WTC11 (cell line): Measurements from ENCODE around the gene MANBA. TPM values are rescaled to one million over a fixed set of nuclear protein-coding genes. Genes with fewer than 3 reads are reported as not detected.

Experiments used
- ATAC-seq: fragments of 200-7000 bp; cut with Tn5 transposase; 2 replicates; pipeline ENCODE4 v1.10.0; 2021; ENCODE audit warnings: mild to moderate bottlenecking, moderate library complexity
- CTCF ChIA-PET: fragments of 300-600 bp; sonication (Branson Sonifier 250); formaldehyde crosslinking; loops from one replicate; lab custom pipeline; 2021; ENCODE audit warnings: antibody characterized with exemption; lab: Charles Lee
- POLR2A ChIA-PET: fragments of 350-600 bp; sonication (Branson Sonifier 250); formaldehyde crosslinking; loops from one replicate; lab custom pipeline; 2021; ENCODE audit warnings: antibody characterized with exemption; lab: Charles Lee
- DNase-seq: peaks from one replicate; pipeline ENCODE4 v3.0.0; 2021; ENCODE audit warnings: low spot score
- H3K27ac Mint-ChIP-seq: 2 replicates; pipeline ENCODE4 v1.8.0; 2021; ENCODE audit warnings: mixed read lengths
- H3K27me3 Mint-ChIP-seq: 2 replicates; pipeline ENCODE4 v1.8.0; 2021; ENCODE audit warnings: low read depth, mild to moderate bottlenecking, moderate library complexity, mixed read lengths
- H3K36me3 Mint-ChIP-seq: 2 replicates; pipeline ENCODE4 v1.8.0; 2021; ENCODE audit warnings: mixed read lengths
- H3K4me1 Mint-ChIP-seq: 2 replicates; pipeline ENCODE4 v1.8.0; 2022; ENCODE audit warnings: mixed read lengths
- H3K4me3 Mint-ChIP-seq: 2 replicates; pipeline ENCODE4 v1.8.0; 2021; ENCODE audit warnings: mild to moderate bottlenecking, moderate library complexity, mixed read lengths
- H3K9me3 Mint-ChIP-seq: 2 replicates; pipeline ENCODE4 v1.8.0; 2021; ENCODE audit warnings: mixed read lengths
- ELF4 ChIP-seq: sonication (generic); formaldehyde crosslinking; IDR thresholded peaks from 2 replicates; pipeline ENCODE4 v1.8.1; 2022; ENCODE audit warnings: low read depth, mild to moderate bottlenecking, moderate library complexity, missing genetic modification reagents
- FOXJ3 ChIP-seq: sonication (generic); formaldehyde crosslinking; IDR thresholded peaks from 2 replicates; pipeline ENCODE4 v1.9.0; 2021; ENCODE audit warnings: missing genetic modification reagents, mild to moderate bottlenecking, borderline replicate concordance
- GRHL2 ChIP-seq: fragments of 250-450 bp; sonication (Bioruptor Pico); IDR thresholded peaks from 2 replicates; pipeline ENCODE4 v1.8.0; 2022; ENCODE audit warnings: mild to moderate bottlenecking, moderate library complexity; ENCODE audit not compliant: insufficient replicate concordance, severe bottlenecking
- MYBL2 ChIP-seq: sonication (generic); formaldehyde crosslinking; IDR thresholded peaks from 2 replicates; pipeline ENCODE4 v1.8.1; 2023; ENCODE audit warnings: mild to moderate bottlenecking, moderate library complexity, missing genetic modification reagents
- NFE2L1 ChIP-seq: sonication (generic); formaldehyde crosslinking; IDR thresholded peaks from 2 replicates; pipeline ENCODE4 v1.8.1; 2023; ENCODE audit warnings: missing genetic modification reagents
- SP1 ChIP-seq: sonication (generic); formaldehyde crosslinking; conservative IDR thresholded peaks from 2 replicates; pipeline ENCODE4 v1.8.1; 2022; ENCODE audit warnings: missing genetic modification reagents
- ZNF232 ChIP-seq: sonication (generic); formaldehyde crosslinking; IDR thresholded peaks from 2 replicates; pipeline ENCODE4 v1.8.0; 2022; ENCODE audit warnings: mild to moderate bottlenecking, missing genetic modification reagents
- ZNF263 ChIP-seq: sonication (generic); formaldehyde crosslinking; IDR thresholded peaks from 2 replicates; pipeline ENCODE4 v1.8.1; 2022; ENCODE audit warnings: low read depth, mild to moderate bottlenecking, moderate library complexity, missing genetic modification reagents
- ZNF416 ChIP-seq: fragments of 250-450 bp; sonication (Bioruptor Pico); IDR thresholded peaks from 2 replicates; pipeline ENCODE4 v1.9.0; 2021; ENCODE audit warnings: mild to moderate bottlenecking, inconsistent platforms
- ZNF671 ChIP-seq: fragments of 250-450 bp; sonication (Bioruptor Pico); IDR thresholded peaks from 2 replicates; pipeline ENCODE4 v1.8.0; 2021; ENCODE audit warnings: mild to moderate bottlenecking
- total RNA-seq: library from RNA; stranded (reverse); gene quantifications from 3 replicates; pipeline ENCODE4 v1.2.3, GENCODE V29; 2021
- TF ChIP-seq, protein P1 (sequence below): sonication (generic); formaldehyde crosslinking; IDR thresholded peaks from 2 replicates; pipeline ENCODE4 v1.8.1; 2023; ENCODE audit warnings: mild to moderate bottlenecking, missing genetic modification reagents
- TF ChIP-seq, protein P2 (sequence below): sonication (generic); formaldehyde crosslinking; IDR thresholded peaks from 2 replicates; pipeline ENCODE4 v1.8.1; 2023; ENCODE audit warnings: mild to moderate bottlenecking, missing genetic modification reagents, borderline replicate concordance
- TF ChIP-seq, protein P3 (sequence below): fragments of 250-450 bp; sonication (Bioruptor Pico); IDR thresholded peaks from 2 replicates; pipeline ENCODE4 v1.9.0; 2021; ENCODE audit warnings: mild to moderate bottlenecking, borderline replicate concordance
- TF ChIP-seq, protein P4 (sequence below): fragments of 250-450 bp; sonication (Bioruptor Pico); IDR thresholded peaks from 2 replicates; pipeline ENCODE4 v1.9.0; 2021; ENCODE audit warnings: moderate library complexity, mild to moderate bottlenecking, inconsistent platforms, borderline replicate concordance
- TF ChIP-seq, protein P5 (sequence below): fragments of 250-450 bp; sonication (Bioruptor Pico); IDR thresholded peaks from 2 replicates; pipeline ENCODE4 v1.8.0; 2021; ENCODE audit warnings: mild to moderate bottlenecking
- TF ChIP-seq, protein P6 (sequence below): sonication (generic); formaldehyde crosslinking; IDR thresholded peaks from 2 replicates; pipeline ENCODE4 v1.8.1; 2023; ENCODE audit warnings: mild to moderate bottlenecking, missing genetic modification reagents, moderate library complexity
- TF ChIP-seq, protein P7 (sequence below): sonication (generic); formaldehyde crosslinking; IDR thresholded peaks from 2 replicates; pipeline ENCODE4 v1.8.0; 2022; ENCODE audit warnings: mild to moderate bottlenecking, missing genetic modification reagents
- TF ChIP-seq, protein P8 (sequence below): fragments of 200-600 bp; IDR thresholded peaks from 2 replicates; pipeline ENCODE4 v1.8.0; 2022; ENCODE audit warnings: antibody characterized with exemption

Gene MANBA
- total RNA-seq, 1 experiment from 2014 or later: 35.1 TPM

DNA sequence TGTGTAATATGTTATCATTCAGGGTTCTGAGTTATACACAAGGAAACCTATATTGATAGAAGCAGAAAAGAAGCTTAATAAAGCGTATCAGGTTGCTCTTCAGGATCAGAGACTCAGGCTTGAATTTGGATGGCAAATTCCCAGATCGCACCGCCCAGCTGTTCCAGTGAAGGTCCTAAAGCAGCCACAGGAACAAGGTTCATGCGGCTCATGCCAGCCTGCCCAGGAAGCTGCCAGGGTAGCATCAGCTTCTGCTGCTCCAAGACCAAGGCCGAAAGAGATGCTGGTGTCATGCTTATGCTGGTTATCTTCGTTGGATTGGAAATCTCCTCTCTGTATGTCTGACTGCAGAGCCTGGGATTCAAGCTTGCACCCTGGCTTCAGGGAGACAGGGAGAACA, 127.7 kb downstream of the MANBA start:
- H3K27ac Mint-ChIP-seq: no peak overlapping the region
- H3K27me3 Mint-ChIP-seq: no peaks in the 10 kb centered on the region
- H3K4me3 Mint-ChIP-seq: no peak overlapping the region
- no peaks in the 10 kb centered on the region for H3K9me3 Mint-ChIP-seq
- no peak for ATAC-seq
- CTCF ChIA-PET: interaction anchor here (0.9 to 1.2 kb wide), 3 partner anchors 54 to 399 kb away, joined by 3 to 5 read pairs (median 3); no protein-coding TSS in a partner anchor
- peaks cover 22% of the 10 kb centered on the region for H3K36me3 Mint-ChIP-seq
- TF ChIP-seq ZNF263 (CRISPR knock-in tag) (no peak), ZNF671 (CRISPR knock-in tag) (no peak), ELF4 (CRISPR knock-in tag) (no peak), SP1 (CRISPR knock-in tag) (no peak), FOXJ3 (CRISPR knock-in tag) (no peak), ZNF232 (CRISPR knock-in tag) (no peak), MYBL2 (no peak), NFE2L1 (no peak), ZNF416 (CRISPR knock-in tag) (no peak), GRHL2 (no peak)
- TF ChIP-seq, protein P1, sequence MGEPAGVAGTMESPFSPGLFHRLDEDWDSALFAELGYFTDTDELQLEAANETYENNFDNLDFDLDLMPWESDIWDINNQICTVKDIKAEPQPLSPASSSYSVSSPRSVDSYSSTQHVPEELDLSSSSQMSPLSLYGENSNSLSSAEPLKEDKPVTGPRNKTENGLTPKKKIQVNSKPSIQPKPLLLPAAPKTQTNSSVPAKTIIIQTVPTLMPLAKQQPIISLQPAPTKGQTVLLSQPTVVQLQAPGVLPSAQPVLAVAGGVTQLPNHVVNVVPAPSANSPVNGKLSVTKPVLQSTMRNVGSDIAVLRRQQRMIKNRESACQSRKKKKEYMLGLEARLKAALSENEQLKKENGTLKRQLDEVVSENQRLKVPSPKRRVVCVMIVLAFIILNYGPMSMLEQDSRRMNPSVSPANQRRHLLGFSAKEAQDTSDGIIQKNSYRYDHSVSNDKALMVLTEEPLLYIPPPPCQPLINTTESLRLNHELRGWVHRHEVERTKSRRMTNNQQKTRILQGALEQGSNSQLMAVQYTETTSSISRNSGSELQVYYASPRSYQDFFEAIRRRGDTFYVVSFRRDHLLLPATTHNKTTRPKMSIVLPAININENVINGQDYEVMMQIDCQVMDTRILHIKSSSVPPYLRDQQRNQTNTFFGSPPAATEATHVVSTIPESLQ (CRISPR knock-in tag): no peak
- TF ChIP-seq, protein P2, sequence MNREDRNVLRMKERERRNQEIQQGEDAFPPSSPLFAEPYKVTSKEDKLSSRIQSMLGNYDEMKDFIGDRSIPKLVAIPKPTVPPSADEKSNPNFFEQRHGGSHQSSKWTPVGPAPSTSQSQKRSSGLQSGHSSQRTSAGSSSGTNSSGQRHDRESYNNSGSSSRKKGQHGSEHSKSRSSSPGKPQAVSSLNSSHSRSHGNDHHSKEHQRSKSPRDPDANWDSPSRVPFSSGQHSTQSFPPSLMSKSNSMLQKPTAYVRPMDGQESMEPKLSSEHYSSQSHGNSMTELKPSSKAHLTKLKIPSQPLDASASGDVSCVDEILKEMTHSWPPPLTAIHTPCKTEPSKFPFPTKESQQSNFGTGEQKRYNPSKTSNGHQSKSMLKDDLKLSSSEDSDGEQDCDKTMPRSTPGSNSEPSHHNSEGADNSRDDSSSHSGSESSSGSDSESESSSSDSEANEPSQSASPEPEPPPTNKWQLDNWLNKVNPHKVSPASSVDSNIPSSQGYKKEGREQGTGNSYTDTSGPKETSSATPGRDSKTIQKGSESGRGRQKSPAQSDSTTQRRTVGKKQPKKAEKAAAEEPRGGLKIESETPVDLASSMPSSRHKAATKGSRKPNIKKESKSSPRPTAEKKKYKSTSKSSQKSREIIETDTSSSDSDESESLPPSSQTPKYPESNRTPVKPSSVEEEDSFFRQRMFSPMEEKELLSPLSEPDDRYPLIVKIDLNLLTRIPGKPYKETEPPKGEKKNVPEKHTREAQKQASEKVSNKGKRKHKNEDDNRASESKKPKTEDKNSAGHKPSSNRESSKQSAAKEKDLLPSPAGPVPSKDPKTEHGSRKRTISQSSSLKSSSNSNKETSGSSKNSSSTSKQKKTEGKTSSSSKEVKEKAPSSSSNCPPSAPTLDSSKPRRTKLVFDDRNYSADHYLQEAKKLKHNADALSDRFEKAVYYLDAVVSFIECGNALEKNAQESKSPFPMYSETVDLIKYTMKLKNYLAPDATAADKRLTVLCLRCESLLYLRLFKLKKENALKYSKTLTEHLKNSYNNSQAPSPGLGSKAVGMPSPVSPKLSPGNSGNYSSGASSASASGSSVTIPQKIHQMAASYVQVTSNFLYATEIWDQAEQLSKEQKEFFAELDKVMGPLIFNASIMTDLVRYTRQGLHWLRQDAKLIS: no peak
- TF ChIP-seq, protein P3, sequence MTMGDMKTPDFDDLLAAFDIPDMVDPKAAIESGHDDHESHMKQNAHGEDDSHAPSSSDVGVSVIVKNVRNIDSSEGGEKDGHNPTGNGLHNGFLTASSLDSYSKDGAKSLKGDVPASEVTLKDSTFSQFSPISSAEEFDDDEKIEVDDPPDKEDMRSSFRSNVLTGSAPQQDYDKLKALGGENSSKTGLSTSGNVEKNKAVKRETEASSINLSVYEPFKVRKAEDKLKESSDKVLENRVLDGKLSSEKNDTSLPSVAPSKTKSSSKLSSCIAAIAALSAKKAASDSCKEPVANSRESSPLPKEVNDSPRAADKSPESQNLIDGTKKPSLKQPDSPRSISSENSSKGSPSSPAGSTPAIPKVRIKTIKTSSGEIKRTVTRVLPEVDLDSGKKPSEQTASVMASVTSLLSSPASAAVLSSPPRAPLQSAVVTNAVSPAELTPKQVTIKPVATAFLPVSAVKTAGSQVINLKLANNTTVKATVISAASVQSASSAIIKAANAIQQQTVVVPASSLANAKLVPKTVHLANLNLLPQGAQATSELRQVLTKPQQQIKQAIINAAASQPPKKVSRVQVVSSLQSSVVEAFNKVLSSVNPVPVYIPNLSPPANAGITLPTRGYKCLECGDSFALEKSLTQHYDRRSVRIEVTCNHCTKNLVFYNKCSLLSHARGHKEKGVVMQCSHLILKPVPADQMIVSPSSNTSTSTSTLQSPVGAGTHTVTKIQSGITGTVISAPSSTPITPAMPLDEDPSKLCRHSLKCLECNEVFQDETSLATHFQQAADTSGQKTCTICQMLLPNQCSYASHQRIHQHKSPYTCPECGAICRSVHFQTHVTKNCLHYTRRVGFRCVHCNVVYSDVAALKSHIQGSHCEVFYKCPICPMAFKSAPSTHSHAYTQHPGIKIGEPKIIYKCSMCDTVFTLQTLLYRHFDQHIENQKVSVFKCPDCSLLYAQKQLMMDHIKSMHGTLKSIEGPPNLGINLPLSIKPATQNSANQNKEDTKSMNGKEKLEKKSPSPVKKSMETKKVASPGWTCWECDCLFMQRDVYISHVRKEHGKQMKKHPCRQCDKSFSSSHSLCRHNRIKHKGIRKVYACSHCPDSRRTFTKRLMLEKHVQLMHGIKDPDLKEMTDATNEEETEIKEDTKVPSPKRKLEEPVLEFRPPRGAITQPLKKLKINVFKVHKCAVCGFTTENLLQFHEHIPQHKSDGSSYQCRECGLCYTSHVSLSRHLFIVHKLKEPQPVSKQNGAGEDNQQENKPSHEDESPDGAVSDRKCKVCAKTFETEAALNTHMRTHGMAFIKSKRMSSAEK (CRISPR knock-in tag): no peak
- TF ChIP-seq, protein P4, sequence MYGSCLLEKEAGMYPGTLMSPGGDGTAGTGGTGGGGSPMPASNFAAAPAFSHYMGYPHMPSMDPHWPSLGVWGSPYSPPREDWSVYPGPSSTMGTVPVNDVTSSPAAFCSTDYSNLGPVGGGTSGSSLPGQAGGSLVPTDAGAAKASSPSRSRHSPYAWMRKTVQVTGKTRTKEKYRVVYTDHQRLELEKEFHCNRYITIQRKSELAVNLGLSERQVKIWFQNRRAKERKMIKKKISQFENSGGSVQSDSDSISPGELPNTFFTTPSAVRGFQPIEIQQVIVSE (CRISPR knock-in tag): no peak
- TF ChIP-seq, protein P5, sequence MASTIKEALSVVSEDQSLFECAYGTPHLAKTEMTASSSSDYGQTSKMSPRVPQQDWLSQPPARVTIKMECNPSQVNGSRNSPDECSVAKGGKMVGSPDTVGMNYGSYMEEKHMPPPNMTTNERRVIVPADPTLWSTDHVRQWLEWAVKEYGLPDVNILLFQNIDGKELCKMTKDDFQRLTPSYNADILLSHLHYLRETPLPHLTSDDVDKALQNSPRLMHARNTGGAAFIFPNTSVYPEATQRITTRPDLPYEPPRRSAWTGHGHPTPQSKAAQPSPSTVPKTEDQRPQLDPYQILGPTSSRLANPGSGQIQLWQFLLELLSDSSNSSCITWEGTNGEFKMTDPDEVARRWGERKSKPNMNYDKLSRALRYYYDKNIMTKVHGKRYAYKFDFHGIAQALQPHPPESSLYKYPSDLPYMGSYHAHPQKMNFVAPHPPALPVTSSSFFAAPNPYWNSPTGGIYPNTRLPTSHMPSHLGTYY: no peak
- TF ChIP-seq, protein P6, sequence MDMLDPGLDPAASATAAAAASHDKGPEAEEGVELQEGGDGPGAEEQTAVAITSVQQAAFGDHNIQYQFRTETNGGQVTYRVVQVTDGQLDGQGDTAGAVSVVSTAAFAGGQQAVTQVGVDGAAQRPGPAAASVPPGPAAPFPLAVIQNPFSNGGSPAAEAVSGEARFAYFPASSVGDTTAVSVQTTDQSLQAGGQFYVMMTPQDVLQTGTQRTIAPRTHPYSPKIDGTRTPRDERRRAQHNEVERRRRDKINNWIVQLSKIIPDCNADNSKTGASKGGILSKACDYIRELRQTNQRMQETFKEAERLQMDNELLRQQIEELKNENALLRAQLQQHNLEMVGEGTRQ (CRISPR knock-in tag): no peak
- TF ChIP-seq, protein P7, sequence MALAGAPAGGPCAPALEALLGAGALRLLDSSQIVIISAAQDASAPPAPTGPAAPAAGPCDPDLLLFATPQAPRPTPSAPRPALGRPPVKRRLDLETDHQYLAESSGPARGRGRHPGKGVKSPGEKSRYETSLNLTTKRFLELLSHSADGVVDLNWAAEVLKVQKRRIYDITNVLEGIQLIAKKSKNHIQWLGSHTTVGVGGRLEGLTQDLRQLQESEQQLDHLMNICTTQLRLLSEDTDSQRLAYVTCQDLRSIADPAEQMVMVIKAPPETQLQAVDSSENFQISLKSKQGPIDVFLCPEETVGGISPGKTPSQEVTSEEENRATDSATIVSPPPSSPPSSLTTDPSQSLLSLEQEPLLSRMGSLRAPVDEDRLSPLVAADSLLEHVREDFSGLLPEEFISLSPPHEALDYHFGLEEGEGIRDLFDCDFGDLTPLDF (CRISPR knock-in tag): no peak
- TF ChIP-seq, protein P8, sequence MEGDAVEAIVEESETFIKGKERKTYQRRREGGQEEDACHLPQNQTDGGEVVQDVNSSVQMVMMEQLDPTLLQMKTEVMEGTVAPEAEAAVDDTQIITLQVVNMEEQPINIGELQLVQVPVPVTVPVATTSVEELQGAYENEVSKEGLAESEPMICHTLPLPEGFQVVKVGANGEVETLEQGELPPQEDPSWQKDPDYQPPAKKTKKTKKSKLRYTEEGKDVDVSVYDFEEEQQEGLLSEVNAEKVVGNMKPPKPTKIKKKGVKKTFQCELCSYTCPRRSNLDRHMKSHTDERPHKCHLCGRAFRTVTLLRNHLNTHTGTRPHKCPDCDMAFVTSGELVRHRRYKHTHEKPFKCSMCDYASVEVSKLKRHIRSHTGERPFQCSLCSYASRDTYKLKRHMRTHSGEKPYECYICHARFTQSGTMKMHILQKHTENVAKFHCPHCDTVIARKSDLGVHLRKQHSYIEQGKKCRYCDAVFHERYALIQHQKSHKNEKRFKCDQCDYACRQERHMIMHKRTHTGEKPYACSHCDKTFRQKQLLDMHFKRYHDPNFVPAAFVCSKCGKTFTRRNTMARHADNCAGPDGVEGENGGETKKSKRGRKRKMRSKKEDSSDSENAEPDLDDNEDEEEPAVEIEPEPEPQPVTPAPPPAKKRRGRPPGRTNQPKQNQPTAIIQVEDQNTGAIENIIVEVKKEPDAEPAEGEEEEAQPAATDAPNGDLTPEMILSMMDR: no peak
- no peak for DNase-seq
- POLR2A ChIA-PET: no interaction called here
- no peaks in the 10 kb centered on the region for H3K4me1 Mint-ChIP-seq
